ENCODE results near the gene PLSCR1. TPM values are rescaled to one million over a fixed set of nuclear protein-coding genes. Genes with fewer than 3 reads are reported as not detected.

The PLSCR1 gene
- total and polyA plus RNA-seq, 9 of the 15 experiments (the other 6 are each of a cell fraction or from before 2014, with no cell fraction given), result 40.6 to 122 (median 69.1) TPM

DNA sequence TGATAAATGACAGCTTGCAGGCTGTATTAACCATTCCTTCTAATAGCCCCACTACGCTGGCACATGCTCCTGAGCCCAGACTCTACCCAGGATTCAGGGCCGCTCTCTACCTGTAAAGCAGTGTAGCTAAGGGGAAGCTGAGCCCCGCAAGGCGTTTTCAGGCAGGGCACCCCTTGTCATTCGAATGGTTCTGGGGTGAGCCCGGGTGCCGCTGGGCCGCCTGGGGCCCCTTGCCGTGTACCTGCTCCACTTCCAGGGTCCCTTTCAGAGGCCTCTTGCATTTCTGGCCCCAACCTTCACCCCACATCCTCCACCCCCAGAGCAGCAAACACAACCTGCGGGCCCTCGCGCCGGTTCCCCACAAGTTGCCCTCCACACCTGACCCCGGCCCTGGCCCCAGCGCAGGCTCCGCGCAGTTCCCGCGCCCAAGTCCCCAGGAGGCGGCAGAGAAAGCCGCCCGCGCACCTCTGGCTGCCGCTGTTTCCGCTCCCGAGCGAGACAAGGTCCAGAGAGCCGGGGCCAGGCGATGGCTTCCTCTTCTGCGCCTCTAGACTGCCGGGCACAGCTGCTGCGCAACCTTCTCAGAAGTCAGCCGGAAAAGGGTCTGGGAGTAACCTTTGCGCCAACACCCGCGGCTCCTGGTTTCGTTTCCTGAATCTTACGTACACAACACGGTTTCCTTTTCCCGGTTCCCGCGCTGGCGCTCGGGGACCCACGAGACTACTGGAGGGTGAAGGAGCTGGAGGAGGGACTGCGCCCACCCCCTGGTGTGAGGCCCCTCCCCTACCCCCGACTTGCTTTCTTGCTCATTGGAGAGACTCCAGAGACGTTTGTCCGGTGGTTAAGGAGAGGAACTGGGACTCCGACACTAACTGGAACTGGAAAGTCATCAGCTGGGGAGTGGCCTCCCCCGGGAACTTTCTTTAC lies at the start of gene PLSCR1 (continued):
- TF ChIP-seq HSF4 (CRISPR knock-in tag; IDR thresholded peaks at IDR 0.05; ENCODE audit: borderline replicate concordance) (no peak), IFI16 (CRISPR knock-in tag; IDR thresholded peaks at IDR 0.05) (no peak), NFATC3 (IDR thresholded peaks at IDR 0.05) (no peak), HLTF (IDR thresholded peaks at IDR 0.05) (no peak), ZNF133 (CRISPR knock-in tag; IDR thresholded peaks at IDR 0.05) (no peak), POU5F1 (IDR thresholded peaks at IDR 0.05; ENCODE audit: borderline replicate concordance, low read depth, low read length, partially characterized antibody) (no peak), ZNF668 (CRISPR knock-in tag; IDR thresholded peaks at IDR 0.05) (no peak), MAFF (IDR thresholded peaks at IDR 0.05; ENCODE audit: low read length) (no peak), MTA1 (IDR thresholded peaks at IDR 0.05; ENCODE audit: borderline replicate concordance) (no peak), JUND (IDR thresholded peaks at IDR 0.05; ENCODE audit: borderline replicate concordance, low read depth, low read length) (no peak), JUND (tag; IDR thresholded peaks at IDR 0.05; ENCODE audit: borderline replicate concordance, low read depth, low read length) (peak; percentile 48; the same call in 1 of the 3 replicates), HDAC1 (IDR thresholded peaks at IDR 0.05) (peak in 1 of 2 experiments; percentile 27; a peak in 1 of 4 replicates), ZNF507 (tag; conservative IDR thresholded peaks at IDR 0.05) (no peak), DDX20 (tag; IDR thresholded peaks at IDR 0.05; ENCODE audit: low read depth) (no peak), ZNF695 (CRISPR knock-in tag; IDR thresholded peaks at IDR 0.05) (no peak), ZC3H11A (IDR thresholded peaks at IDR 0.05; ENCODE audit: low read depth, low read length) (no peak), TAL1 (IDR thresholded peaks at IDR 0.05) (no peak), MECOM (CRISPR knock-in tag; IDR thresholded peaks at IDR 0.05) (no peak), ZKSCAN8 (CRISPR knock-in tag; IDR thresholded peaks at IDR 0.05) (no peak), ELF1 (tag; IDR thresholded peaks at IDR 0.05) (peak; percentile 76), BRD4 (IDR thresholded peaks at IDR 0.05) (no peak), ETV5 (CRISPR knock-in tag; IDR thresholded peaks at IDR 0.05; ENCODE audit: low read depth) (no peak), NFYB (IDR thresholded peaks at IDR 0.05; ENCODE audit: extremely low read depth, insufficient read length) (no peak), NFIC (IDR thresholded peaks at IDR 0.05) (0 out of 2 replicates have a peak, but pooled peaks have one; percentile 5)
- TF ChIP-seq, protein P1, sequence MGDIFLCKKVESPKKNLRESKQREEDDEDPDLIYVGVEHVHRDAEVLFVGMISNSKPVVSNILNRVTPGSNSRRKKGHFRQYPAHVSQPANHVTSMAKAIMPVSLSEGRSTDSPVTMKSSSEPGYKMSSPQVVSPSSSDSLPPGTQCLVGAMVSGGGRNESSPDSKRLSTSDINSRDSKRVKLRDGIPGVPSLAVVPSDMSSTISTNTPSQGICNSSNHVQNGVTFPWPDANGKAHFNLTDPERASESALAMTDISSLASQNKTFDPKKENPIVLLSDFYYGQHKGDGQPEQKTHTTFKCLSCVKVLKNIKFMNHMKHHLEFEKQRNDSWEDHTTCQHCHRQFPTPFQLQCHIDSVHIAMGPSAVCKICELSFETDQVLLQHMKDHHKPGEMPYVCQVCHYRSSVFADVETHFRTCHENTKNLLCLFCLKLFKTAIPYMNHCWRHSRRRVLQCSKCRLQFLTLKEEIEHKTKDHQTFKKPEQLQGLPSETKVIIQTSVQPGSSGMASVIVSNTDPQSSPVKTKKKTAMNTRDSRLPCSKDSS (IDR thresholded peaks at IDR 0.05; ENCODE audit: low read depth, partially characterized antibody), result no peak
- TF ChIP-seq, protein P2, sequence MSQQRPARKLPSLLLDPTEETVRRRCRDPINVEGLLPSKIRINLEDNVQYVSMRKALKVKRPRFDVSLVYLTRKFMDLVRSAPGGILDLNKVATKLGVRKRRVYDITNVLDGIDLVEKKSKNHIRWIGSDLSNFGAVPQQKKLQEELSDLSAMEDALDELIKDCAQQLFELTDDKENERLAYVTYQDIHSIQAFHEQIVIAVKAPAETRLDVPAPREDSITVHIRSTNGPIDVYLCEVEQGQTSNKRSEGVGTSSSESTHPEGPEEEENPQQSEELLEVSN (IDR thresholded peaks at IDR 0.05; ENCODE audit: borderline replicate concordance in 1 of 2, extremely low read depth in 1 of 2, insufficient read depth in 1 of 2, insufficient read length in 1 of 2, low read depth in 1 of 2, low read length in 1 of 2, poor library complexity in 1 of 2, severe bottlenecking in 1 of 2), result peak; percentile 56 to 88
- TF ChIP-seq, protein P3, sequence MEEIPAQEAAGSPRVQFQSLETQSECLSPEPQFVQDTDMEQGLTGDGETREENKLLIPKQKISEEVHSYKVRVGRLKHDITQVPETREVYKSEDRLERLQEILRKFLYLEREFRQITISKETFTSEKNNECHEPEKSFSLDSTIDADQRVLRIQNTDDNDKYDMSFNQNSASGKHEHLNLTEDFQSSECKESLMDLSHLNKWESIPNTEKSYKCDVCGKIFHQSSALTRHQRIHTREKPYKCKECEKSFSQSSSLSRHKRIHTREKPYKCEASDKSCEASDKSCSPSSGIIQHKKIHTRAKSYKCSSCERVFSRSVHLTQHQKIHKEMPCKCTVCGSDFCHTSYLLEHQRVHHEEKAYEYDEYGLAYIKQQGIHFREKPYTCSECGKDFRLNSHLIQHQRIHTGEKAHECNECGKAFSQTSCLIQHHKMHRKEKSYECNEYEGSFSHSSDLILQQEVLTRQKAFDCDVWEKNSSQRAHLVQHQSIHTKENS (CRISPR knock-in tag; IDR thresholded peaks at IDR 0.05), result no peak

Data from K562 (cell line).